Activated CD8-positive, alpha-beta T cell treated with anti-CD3 and anti-CD28 coated beads, Interleukin-2, amount 10 ng/mL, durations not matched to agents 7 days and 5 days (primary cell): Measurements from ENCODE around the gene TFCP2L1. TPM values are rescaled to one million over a fixed set of nuclear protein-coding genes. Genes with fewer than 3 reads are reported as not detected.
"Not testable (repeated sequence)": the region's sequence is repeated elsewhere in the genome, so short reads cannot be mapped to it uniquely, and the experiment has no call there.

Source experiments
- ATAC-seq: fragments of 150-1000 bp; cut with Tn5 transposase; one replicate; pipeline ENCODE4 v1.10.0; 2021; ENCODE audit warnings: moderate library complexity
- CTCF ChIA-PET: fragments of 350-600 bp; sonication (Branson Sonifier 250); formaldehyde crosslinking; loops from one replicate; lab custom pipeline; 2021; ENCODE audit warnings: antibody characterized with exemption; lab: Charles Lee
- POLR2A ChIA-PET: fragments of 350-600 bp; sonication (Branson Sonifier 250); formaldehyde crosslinking; loops from one replicate; lab custom pipeline; 2021; ENCODE audit warnings: antibody characterized with exemption; lab: Charles Lee
- DNase-seq: peaks from one replicate; pipeline ENCODE4 v3.0.0-alpha.2; 2020
- H3K27ac Mint-ChIP-seq: one replicate; pipeline ENCODE4 v1.8.0; 2021; ENCODE audit warnings: mild to moderate bottlenecking, mixed read lengths
- H3K27me3 Mint-ChIP-seq: one replicate; pipeline ENCODE4 v1.8.0; 2021; ENCODE audit warnings: low read depth, mixed read lengths
- H3K36me3 Mint-ChIP-seq: one replicate; pipeline ENCODE4 v1.8.0; 2021; ENCODE audit warnings: low read depth, mixed read lengths
- H3K4me1 Mint-ChIP-seq: one replicate; pipeline ENCODE4 v1.8.0; 2021; ENCODE audit warnings: low read depth, mixed read lengths
- H3K4me3 Mint-ChIP-seq: one replicate; pipeline ENCODE4 v1.8.0; 2021; ENCODE audit warnings: mild to moderate bottlenecking, mixed read lengths
- H3K9me3 Mint-ChIP-seq: one replicate; pipeline ENCODE4 v1.8.0; 2022; ENCODE audit warnings: mixed read lengths; ENCODE audit not compliant: insufficient read depth
- total RNA-seq, 2 experiments: library from RNA; stranded (reverse); gene quantifications; one replicate each; pipeline ENCODE4 v1.2.3, GENCODE V29; 2021

Gene TFCP2L1
- total RNA-seq, 2 experiments from 2014 or later: 0.16 TPM; not detected in 1

- no peak overlapping the region for H3K27ac Mint-ChIP-seq
- ATAC-seq: no peak
- H3K4me3 Mint-ChIP-seq: no peak overlapping the region
- H3K27me3 Mint-ChIP-seq: peaks cover 41% of the 10 kb centered on the region
- peaks cover 10% of the 10 kb centered on the region for H3K4me1 Mint-ChIP-seq
- DNase-seq: no peak
- no peaks in the 10 kb centered on the region for H3K9me3 Mint-ChIP-seq
- no peaks in the 10 kb centered on the region for H3K36me3 Mint-ChIP-seq
- ChIA-PET CTCF (no interaction called here), POLR2A (no interaction called here)
These were observed 2.1 kb downstream of the TFCP2L1 start for GRCh38 chr2:121282800-121283385.

GRCh38 chr2:121281694-121282093 is 3.3 kb downstream of the TFCP2L1 start:
- POLR2A ChIA-PET: no interaction called here
- Mint-ChIP-seq H3K27ac (no peak overlapping the region), H3K9me3 (no peaks in the 10 kb centered on the region), H3K4me1 (peaks cover 6% of the 10 kb centered on the region), H3K4me3 (no peak overlapping the region), H3K36me3 (no peaks in the 10 kb centered on the region), H3K27me3 (peaks cover 36% of the 10 kb centered on the region)
- ATAC-seq (no peak), DNase-seq (no peak)
- CTCF ChIA-PET: no interaction called here

GRCh38 chr2:121281107-121281506 is 3.9 kb downstream of the TFCP2L1 start:
- Mint-ChIP-seq H3K27me3 (peaks cover 30% of the 10 kb centered on the region), H3K36me3 (no peaks in the 10 kb centered on the region), H3K27ac (no peak overlapping the region), H3K4me3 (no peak overlapping the region), H3K9me3 (no peaks in the 10 kb centered on the region), H3K4me1 (peaks cover 6% of the 10 kb centered on the region)
- ATAC-seq: no peak
- DNase-seq: no peak
- CTCF ChIA-PET: no interaction called here
- POLR2A ChIA-PET: no interaction called here

GRCh38 chr2:121279476-121280220 is 5.4 kb downstream of the TFCP2L1 start:
- DNase-seq (no peak), ATAC-seq (no peak)
- ChIA-PET CTCF (interaction anchor here (1.0 to 1.3 kb wide), 2 partner anchors 151 to 200 kb away, joined by 3 read pairs; no protein-coding TSS in a partner anchor), POLR2A (no interaction called here)
- Mint-ChIP-seq H3K27ac (no peak overlapping the region), H3K9me3 (no peaks in the 10 kb centered on the region), H3K27me3 (peaks cover 24% of the 10 kb centered on the region), H3K36me3 (no peaks in the 10 kb centered on the region), H3K4me1 (peaks cover 6% of the 10 kb centered on the region), H3K4me3 (no peak overlapping the region)

GRCh38 chr2:121276341-121276740 is 8.7 kb downstream of the TFCP2L1 start:
- Mint-ChIP-seq H3K27me3 (peaks cover 5% of the 10 kb centered on the region), H3K4me1 (no peaks in the 10 kb centered on the region), H3K4me3 (no peak overlapping the region), H3K27ac (no peak overlapping the region), H3K9me3 (no peaks in the 10 kb centered on the region), H3K36me3 (no peaks in the 10 kb centered on the region)
- DNase-seq (no peak), ATAC-seq (no peak)
- ChIA-PET CTCF (interaction anchor here (0.8 kb wide), 1 partner anchor 14 kb away, joined by 3 read pairs; no protein-coding TSS in a partner anchor), POLR2A (no interaction called here)

GRCh38 chr2:121273116-121273515 is 11.9 kb downstream of the TFCP2L1 start:
- DNase-seq: no peak
- CTCF ChIA-PET: no interaction called here
- no peaks in the 10 kb centered on the region for H3K9me3 Mint-ChIP-seq
- no peak for ATAC-seq
- POLR2A ChIA-PET: no interaction called here
- H3K27ac Mint-ChIP-seq: no peak overlapping the region
- peaks cover 5% of the 10 kb centered on the region for H3K27me3 Mint-ChIP-seq
- H3K4me3 Mint-ChIP-seq: no peak overlapping the region
- no peaks in the 10 kb centered on the region for H3K36me3 Mint-ChIP-seq
- no peaks in the 10 kb centered on the region for H3K4me1 Mint-ChIP-seq

- peaks cover 5% of the 10 kb centered on the region for H3K27me3 Mint-ChIP-seq
- DNase-seq (no peak), ATAC-seq (no peak)
- no peaks in the 10 kb centered on the region for H3K36me3 Mint-ChIP-seq
- POLR2A ChIA-PET: no interaction called here
- H3K9me3 Mint-ChIP-seq: no peaks in the 10 kb centered on the region
- H3K4me1 Mint-ChIP-seq: no peaks in the 10 kb centered on the region
- H3K4me3 Mint-ChIP-seq: no peak overlapping the region
- H3K27ac Mint-ChIP-seq: no peak overlapping the region
- CTCF ChIA-PET: no interaction called here
These were observed 12.4 kb downstream of the TFCP2L1 start for GRCh38 chr2:121272596-121272995.

- H3K9me3 Mint-ChIP-seq, DNase-seq, CTCF ChIA-PET, H3K27me3 Mint-ChIP-seq, H3K4me3 Mint-ChIP-seq, POLR2A ChIA-PET, H3K4me1 Mint-ChIP-seq, H3K27ac Mint-ChIP-seq, H3K36me3 Mint-ChIP-seq, ATAC-seq: not testable (repeated sequence)
These were observed 15.6 kb downstream of the TFCP2L1 start for GRCh38 chr2:121269436-121269835.

- H3K4me1 Mint-ChIP-seq: no peaks in the 10 kb centered on the region
- CTCF ChIA-PET: interaction anchor here (0.7 kb wide), 1 partner anchor 96 kb away, joined by 4 read pairs; no protein-coding TSS in a partner anchor
- H3K36me3 Mint-ChIP-seq: no peaks in the 10 kb centered on the region
- H3K4me3 Mint-ChIP-seq: no peak overlapping the region
- H3K27ac Mint-ChIP-seq: no peak overlapping the region
- ATAC-seq (no peak), DNase-seq (no peak)
- H3K27me3 Mint-ChIP-seq: no peaks in the 10 kb centered on the region
- no peaks in the 10 kb centered on the region for H3K9me3 Mint-ChIP-seq
- POLR2A ChIA-PET: no interaction called here
These were observed 18.4 kb downstream of the TFCP2L1 start for GRCh38 chr2:121266543-121267106.

GRCh38 chr2:121263996-121264715 is 20.8 kb downstream of the TFCP2L1 start:
- no peak overlapping the region for H3K4me3 Mint-ChIP-seq
- no peak overlapping the region for H3K27ac Mint-ChIP-seq
- CTCF ChIA-PET: no interaction called here
- no peaks in the 10 kb centered on the region for H3K4me1 Mint-ChIP-seq
- H3K9me3 Mint-ChIP-seq: no peaks in the 10 kb centered on the region
- no peak for ATAC-seq
- POLR2A ChIA-PET: no interaction called here
- peaks cover 3% of the 10 kb centered on the region for H3K27me3 Mint-ChIP-seq
- H3K36me3 Mint-ChIP-seq: no peaks in the 10 kb centered on the region
- DNase-seq: no peak

- H3K4me3 Mint-ChIP-seq: no peak overlapping the region
- ChIA-PET CTCF (no interaction called here), POLR2A (no interaction called here)
- no peak overlapping the region for H3K27ac Mint-ChIP-seq
- DNase-seq (no peak), ATAC-seq (no peak)
- H3K4me1 Mint-ChIP-seq: peaks cover 6% of the 10 kb centered on the region
- H3K27me3 Mint-ChIP-seq: peaks cover 3% of the 10 kb centered on the region
- H3K36me3 Mint-ChIP-seq: no peaks in the 10 kb centered on the region
- H3K9me3 Mint-ChIP-seq: no peaks in the 10 kb centered on the region
These were observed 24.4 kb downstream of the TFCP2L1 start for GRCh38 chr2:121260370-121261154.
